CD4-positive, CD25-positive, alpha-beta regulatory T cell (primary cell): ENCODE data around the gene CCNL2. TPM values are rescaled to one million over a fixed set of nuclear protein-coding genes. Genes with fewer than 3 reads are reported as not detected.
"Not testable (repeated sequence)": the region's sequence is repeated elsewhere in the genome, so short reads cannot be mapped to it uniquely, and the experiment has no call there.

Experiments used
- ATAC-seq, 2 donors: fragments of 150-1000 bp; cut with Tn5 transposase; one replicate each; pipeline ENCODE4 v1.10.0; 2021; ENCODE audit warnings: low read depth in 2 of 2, moderate number of reproducible peaks in 2 of 2, moderate library complexity in 1 of 2
- DNase-seq, 3 donors: peaks; one replicate each; pipeline versions ENCODE4 v3.0.0 to v3.0.0-alpha.2; 2012 to 2022; ENCODE audit warnings: mixed read lengths in 1 of 3
- H3K27ac ChIP-seq: one replicate; pipeline ENCODE4 v1.7.0; 2013; ENCODE audit warnings: mild to moderate bottlenecking, low read length; ENCODE audit not compliant: insufficient read depth, poor library complexity, severe bottlenecking
- H3K27me3 ChIP-seq: one replicate; pipeline ENCODE4 v1.7.0; 2013; ENCODE audit warnings: low read length; ENCODE audit not compliant: control insufficient read depth, insufficient read depth
- H3K36me3 ChIP-seq: one replicate; pipeline ENCODE4 v1.7.0; 2013; ENCODE audit warnings: mild to moderate bottlenecking, low read length, moderate library complexity; ENCODE audit not compliant: control insufficient read depth, insufficient read depth
- H3K4me1 ChIP-seq: 2 replicates; pipeline ENCODE4 v1.7.0; 2013; ENCODE audit warnings: mild to moderate bottlenecking, low read length; ENCODE audit not compliant: insufficient read depth, control insufficient read depth, poor library complexity, severe bottlenecking
- H3K4me3 ChIP-seq: one replicate; pipeline ENCODE4 v1.7.0; 2013; ENCODE audit warnings: low read depth, mild to moderate bottlenecking, low read length, moderate library complexity
- H3K9me3 ChIP-seq, 2 experiments: 1 replicate in 1 of 2; 2 replicates in 1 of 2; pipeline ENCODE4 v1.7.0; 2013; ENCODE audit warnings: low read length in 2 of 2, mild to moderate bottlenecking in 1 of 2, moderate library complexity in 1 of 2; ENCODE audit not compliant: control insufficient read depth in 2 of 2
- H3K27ac Mint-ChIP-seq, 3 donors: one replicate each; pipeline ENCODE4 v1.8.0; 2020 to 2022; ENCODE audit warnings: mild to moderate bottlenecking in 3 of 3, mixed read lengths in 3 of 3, moderate library complexity in 2 of 3
- H3K27me3 Mint-ChIP-seq: one replicate; pipeline ENCODE4 v1.8.0; 2022; ENCODE audit warnings: mild to moderate bottlenecking, mixed read lengths
- H3K36me3 Mint-ChIP-seq: one replicate; pipeline ENCODE4 v1.8.0; 2020; ENCODE audit warnings: mixed read lengths
- H3K4me1 Mint-ChIP-seq, 4 donors: one replicate each; pipeline ENCODE4 v1.8.0; 2020 to 2022; ENCODE audit warnings: mixed read lengths in 4 of 4, mild to moderate bottlenecking in 1 of 4
- H3K4me3 Mint-ChIP-seq, 4 donors: one replicate each; pipeline ENCODE4 v1.8.0; 2020 to 2022; ENCODE audit warnings: mild to moderate bottlenecking in 4 of 4, mixed read lengths in 4 of 4, moderate library complexity in 3 of 4
- H3K9me3 Mint-ChIP-seq, 7 donors: one replicate each; pipeline ENCODE4 v1.8.0; 2020 to 2022; ENCODE audit warnings: mixed read lengths in 7 of 7, mild to moderate bottlenecking in 3 of 7, moderate library complexity in 2 of 7
- polyA plus RNA-seq, 4 donors: library from polyadenylated mRNA; unstranded; fragments of 300-500 nt; fragmentation: Illumina TruSeq; gene quantifications; one replicate each; pipeline ENCODE4 v1.2.3, GENCODE V29; 2021
- total RNA-seq: library from RNA; stranded (reverse); gene quantifications from one replicate; pipeline ENCODE4 v1.2.3, GENCODE V29; 2022

CCNL2 gene
- total and polyA plus RNA-seq, 5 donors from 2014 or later, result 17.6 to 287 (median 21.6) TPM

DNA sequence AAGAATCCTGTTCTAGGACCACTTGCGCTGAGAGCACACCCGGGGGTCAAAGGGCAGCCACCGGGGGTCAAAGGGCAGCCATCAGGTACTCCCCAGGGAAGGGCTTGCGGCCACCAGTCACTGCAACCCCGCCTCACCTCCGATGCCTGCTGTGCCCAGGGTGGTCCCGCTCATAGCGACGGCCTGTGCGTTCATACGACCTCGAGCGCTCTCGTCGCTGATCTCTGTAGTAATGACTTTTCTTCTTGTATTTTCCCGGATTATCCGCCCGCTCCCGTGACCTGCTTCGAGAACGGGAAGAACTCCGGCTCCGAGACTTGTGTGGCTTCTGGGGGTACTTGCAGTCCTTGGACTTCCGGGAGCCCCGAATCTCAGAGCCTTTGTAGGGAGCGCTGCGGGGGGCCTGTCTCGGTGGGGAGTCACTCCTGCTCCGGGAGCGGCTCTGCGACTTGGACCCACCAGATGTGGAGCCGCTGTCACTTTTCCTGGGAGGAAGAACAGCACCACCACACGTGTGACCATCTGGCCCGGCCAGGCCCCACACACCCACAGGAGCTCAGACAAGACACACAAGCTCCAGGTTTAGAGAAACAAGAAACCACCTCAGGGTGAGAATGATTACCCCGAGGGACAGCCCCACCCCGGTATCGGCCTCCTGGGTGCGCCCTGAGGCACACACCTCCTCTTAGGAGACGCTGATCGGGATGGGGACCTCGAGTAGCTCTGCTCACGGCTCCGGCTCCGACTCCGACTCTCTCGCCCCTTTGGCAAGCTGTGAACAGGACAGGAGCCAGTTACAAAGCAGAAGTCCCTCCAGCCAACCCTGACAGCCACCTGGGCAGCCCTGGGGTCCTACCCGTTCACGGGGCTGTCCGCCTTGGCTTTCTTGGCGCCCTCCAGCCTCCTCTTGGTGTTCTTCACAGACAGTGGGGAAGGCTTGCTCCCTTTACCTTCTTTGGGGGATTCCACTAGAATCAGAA, 11.7 kb downstream of the CCNL2 start:
- peaks cover 38% of the 10 kb centered on the region for H3K36me3 Mint-ChIP-seq
- H3K4me3 ChIP-seq, result no peak overlapping the region

DNA sequence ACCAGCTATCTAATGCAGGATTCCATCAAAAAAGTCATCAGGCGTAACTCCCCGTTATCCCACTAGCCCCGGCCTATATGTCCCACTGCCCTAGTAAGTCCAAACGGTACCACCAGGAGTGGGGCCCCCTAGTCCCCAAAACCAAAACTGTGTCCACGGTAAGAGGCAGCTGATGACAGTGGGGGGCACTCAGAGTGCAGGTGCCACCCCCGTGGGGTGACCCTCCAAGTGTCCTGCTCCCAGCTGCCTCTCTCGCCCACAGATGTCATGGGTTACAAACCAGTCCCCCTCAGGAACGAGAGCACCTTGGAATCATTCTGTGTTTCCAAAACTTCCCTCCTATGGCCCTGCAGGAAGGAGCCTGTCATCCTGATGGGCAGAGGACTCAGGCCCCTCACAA, 13.2 kb downstream of the CCNL2 start:
- DNase-seq (no peak), ATAC-seq (no peak)
- H3K4me1 Mint-ChIP-seq, result no peaks in the 10 kb centered on the region
- Histone ChIP-seq H3K9me3 (no peaks in the 10 kb centered on the region), H3K36me3 (peaks cover 47% of the 10 kb centered on the region), H3K27ac (no peak overlapping the region), H3K27me3 (no peaks in the 10 kb centered on the region), H3K4me3 (no peak overlapping the region), H3K4me1 (no peaks in the 10 kb centered on the region)
- no peak overlapping the region for H3K27ac Mint-ChIP-seq
- no peaks in the 10 kb centered on the region for H3K27me3 Mint-ChIP-seq
- H3K4me3 Mint-ChIP-seq, result no peak overlapping the region
- H3K9me3 Mint-ChIP-seq, result no peaks in the 10 kb centered on the region
- peaks cover 29% of the 10 kb centered on the region for H3K36me3 Mint-ChIP-seq

More for the DNA sequence above, 11.7 kb downstream of the CCNL2 start:
- DNase-seq (no peak), ATAC-seq (no peak)
- Mint-ChIP-seq H3K4me1 (peaks cover 0 to 6% (median 3%) of the 10 kb centered on the region in 4 donors), H3K9me3 (no peaks in the 10 kb centered on the region), H3K27me3 (no peaks in the 10 kb centered on the region), H3K4me3 (no peak overlapping the region), H3K27ac (no peak overlapping the region)
- H3K36me3 ChIP-seq, result peaks cover 62% of the 10 kb centered on the region
- no peaks in the 10 kb centered on the region for H3K4me1 ChIP-seq
- no peaks in the 10 kb centered on the region for H3K9me3 ChIP-seq
- H3K27me3 ChIP-seq, result no peaks in the 10 kb centered on the region
- no peak overlapping the region for H3K27ac ChIP-seq

DNA sequence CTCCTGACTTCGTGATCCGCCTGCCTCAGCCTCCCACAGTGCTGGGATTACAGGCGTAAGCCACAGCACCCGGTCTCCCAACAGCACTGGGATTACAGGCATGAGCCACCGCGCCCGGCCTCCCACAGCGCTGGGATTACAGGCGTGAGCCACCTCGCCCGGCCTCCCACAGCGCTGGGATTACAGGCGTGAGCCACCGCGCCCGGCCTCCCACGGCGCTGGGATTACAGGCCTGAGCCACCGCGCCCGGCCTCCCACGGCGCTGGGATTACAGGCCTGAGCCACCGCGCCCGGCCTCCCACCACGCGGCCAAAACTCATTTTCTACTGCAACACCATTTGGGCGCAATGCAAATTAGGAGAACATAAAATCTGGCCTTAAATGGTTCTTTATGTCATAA, 13.8 kb downstream of the CCNL2 start:
- H3K36me3 Mint-ChIP-seq, result peaks cover 23% of the 10 kb centered on the region
- H3K9me3 Mint-ChIP-seq, H3K4me3 ChIP-seq, H3K27ac Mint-ChIP-seq, H3K4me1 Mint-ChIP-seq, H3K27ac ChIP-seq, ATAC-seq, DNase-seq, H3K9me3 ChIP-seq, H3K4me3 Mint-ChIP-seq, H3K4me1 ChIP-seq, H3K27me3 Mint-ChIP-seq, H3K27me3 ChIP-seq: not testable (repeated sequence)
- peaks cover 41% of the 10 kb centered on the region for H3K36me3 ChIP-seq

DNA sequence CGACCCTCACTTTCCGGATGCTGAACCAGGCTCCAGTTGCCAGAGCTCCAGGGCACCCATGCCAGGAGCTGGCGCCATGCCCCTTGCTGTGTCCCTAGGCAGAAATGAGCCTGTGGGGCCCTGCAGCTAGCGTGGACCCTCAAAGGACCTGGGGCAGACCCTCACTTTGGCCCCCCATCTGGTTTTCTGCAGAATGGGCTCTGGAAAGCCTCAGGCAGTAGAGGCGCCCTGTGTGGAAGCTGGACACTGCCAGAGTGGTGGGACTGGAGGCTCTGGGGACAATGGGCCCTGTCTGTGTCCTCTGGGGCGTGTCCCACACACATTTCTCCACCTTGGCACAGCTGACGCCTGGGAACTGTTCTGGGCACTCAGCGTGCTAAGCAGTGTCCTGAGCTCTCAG, 17.8 kb downstream of the CCNL2 start:
- Mint-ChIP-seq H3K27ac (no peak overlapping the region), H3K4me1 (no peaks in the 10 kb centered on the region), H3K9me3 (no peaks in the 10 kb centered on the region), H3K36me3 (peaks cover under 1% of the 10 kb centered on the region), H3K4me3 (no peak overlapping the region), H3K27me3 (no peaks in the 10 kb centered on the region)
- Histone ChIP-seq H3K27ac (no peak overlapping the region), H3K27me3 (no peaks in the 10 kb centered on the region), H3K36me3 (peaks cover 6% of the 10 kb centered on the region), H3K4me3 (no peak overlapping the region), H3K9me3 (no peaks in the 10 kb centered on the region), H3K4me1 (no peaks in the 10 kb centered on the region)
- no peak for ATAC-seq
- no peak for DNase-seq

DNA sequence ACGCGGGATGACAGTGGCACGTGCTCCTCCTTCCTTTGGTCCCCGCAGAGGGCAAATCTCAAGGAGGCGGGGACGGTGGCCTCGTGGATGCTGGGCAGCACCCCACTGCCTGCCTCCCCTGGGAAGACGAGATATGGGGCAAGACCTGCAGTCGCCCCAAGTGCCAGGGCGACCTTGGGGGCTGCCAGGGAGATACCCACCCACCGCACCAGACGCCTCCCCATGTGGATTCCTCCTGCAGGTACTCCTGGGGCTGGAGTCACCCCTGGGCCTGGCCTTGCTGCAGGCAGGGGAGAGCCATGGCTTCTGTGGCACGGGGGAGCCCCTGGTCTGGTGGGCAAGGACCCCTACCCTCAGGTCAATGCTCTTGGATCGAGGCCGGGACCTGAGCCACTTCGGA, 18.3 kb downstream of the CCNL2 start:
- Mint-ChIP-seq H3K9me3 (no peaks in the 10 kb centered on the region), H3K4me3 (no peak overlapping the region), H3K27ac (no peak overlapping the region), H3K36me3 (no peaks in the 10 kb centered on the region), H3K27me3 (no peaks in the 10 kb centered on the region), H3K4me1 (no peaks in the 10 kb centered on the region)
- Histone ChIP-seq H3K27me3 (no peaks in the 10 kb centered on the region), H3K4me1 (peaks cover 2% of the 10 kb centered on the region), H3K4me3 (no peak overlapping the region), H3K9me3 (no peaks in the 10 kb centered on the region), H3K36me3 (peaks cover 2% of the 10 kb centered on the region), H3K27ac (no peak overlapping the region)
- ATAC-seq (no peak), DNase-seq (no peak)

DNA sequence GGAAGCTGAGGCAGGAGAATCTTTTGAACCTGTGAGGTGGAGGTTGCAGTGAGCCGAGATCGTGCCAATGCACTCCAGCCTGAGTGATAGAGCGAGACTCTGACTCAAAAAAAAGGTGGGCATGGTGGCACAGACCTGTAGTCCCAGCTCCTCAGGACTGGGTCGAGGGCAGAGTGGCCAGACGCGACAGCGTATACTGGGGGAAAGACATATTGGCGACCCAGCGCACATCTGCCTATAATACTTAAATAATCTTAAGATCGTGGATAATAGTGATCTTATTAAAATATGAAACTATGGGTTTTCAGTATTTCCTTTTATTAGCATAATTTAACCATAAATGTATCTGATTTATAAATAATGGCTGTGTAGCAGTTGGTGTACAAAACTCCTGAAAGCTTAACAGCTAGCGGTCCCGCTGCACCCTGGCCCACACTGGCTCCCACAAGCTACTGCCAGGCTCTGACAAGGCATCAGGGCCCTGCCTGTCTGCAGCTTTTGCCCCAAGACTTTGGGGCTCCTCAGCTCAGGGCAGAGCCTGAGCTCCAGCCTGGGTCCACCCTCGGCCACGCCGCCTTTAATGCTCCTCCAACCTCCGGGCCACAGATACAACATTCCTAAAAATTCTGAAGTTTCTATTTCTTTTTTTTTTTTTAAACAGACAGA, 21.5 kb downstream of the CCNL2 start:
- Mint-ChIP-seq H3K4me3 (peak overlapping the region in 1 of 4 donors; percentile 63), H3K4me1 (peaks cover 0 to 20% (median 6%) of the 10 kb centered on the region in 4 donors), H3K36me3 (no peaks in the 10 kb centered on the region), H3K27ac (no peak overlapping the region), H3K27me3 (no peaks in the 10 kb centered on the region), H3K9me3 (no peaks in the 10 kb centered on the region)
- ATAC-seq (no peak), DNase-seq (no peak)
- Histone ChIP-seq H3K4me3 (no peak overlapping the region), H3K27ac (no peak overlapping the region), H3K36me3 (no peaks in the 10 kb centered on the region), H3K9me3 (no peaks in the 10 kb centered on the region), H3K4me1 (peaks cover 19% of the 10 kb centered on the region), H3K27me3 (no peaks in the 10 kb centered on the region)

DNA sequence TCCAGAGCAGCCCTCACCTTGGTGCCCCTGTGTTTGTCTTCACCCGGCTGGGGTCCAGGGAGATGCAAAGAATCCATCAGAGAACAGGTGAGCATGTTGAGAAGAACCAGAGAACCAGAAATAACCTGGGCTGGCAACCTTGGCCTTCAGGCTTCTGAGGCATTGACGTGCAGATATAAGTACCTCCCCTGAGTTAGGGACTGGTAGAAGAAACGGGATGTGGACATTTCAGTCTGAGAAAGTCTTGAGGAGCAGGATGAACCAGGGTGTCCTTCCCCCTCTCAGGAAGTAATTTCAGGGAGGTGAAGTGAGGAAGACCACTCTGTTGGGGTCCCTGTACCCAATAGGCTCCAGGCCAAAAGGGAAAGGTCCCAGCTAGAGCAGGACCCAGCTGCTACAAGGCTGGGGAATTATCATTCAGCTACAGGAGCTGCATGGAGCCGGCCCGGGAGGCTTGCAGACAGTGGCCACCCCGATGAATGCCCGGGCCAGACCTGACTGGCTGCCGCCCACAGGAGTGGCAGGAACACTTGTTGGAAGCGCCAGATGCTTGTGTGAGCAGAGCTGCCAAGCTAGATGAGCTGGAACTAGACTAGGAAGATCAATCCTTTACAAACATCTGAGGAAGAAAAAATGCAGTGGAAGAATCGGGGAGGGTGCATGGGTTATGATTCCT, 22.4 kb downstream of the CCNL2 start:
- no peak for ATAC-seq
- Mint-ChIP-seq H3K4me1 (peaks cover 0 to 24% (median 6%) of the 10 kb centered on the region in 4 donors), H3K4me3 (peak overlapping the region in 3 of 4 donors; percentile 29 to 88 (median 69)), H3K27ac (peak overlapping the region in 2 of 3 donors; percentile 82 to 96), H3K9me3 (no peaks in the 10 kb centered on the region), H3K27me3 (no peaks in the 10 kb centered on the region), H3K36me3 (no peaks in the 10 kb centered on the region)
- H3K4me1 ChIP-seq, result peaks cover 28% of the 10 kb centered on the region
- H3K27ac ChIP-seq, result no peak overlapping the region
- no peak for DNase-seq
- H3K4me3 ChIP-seq, result no peak overlapping the region
- no peaks in the 10 kb centered on the region for H3K27me3 ChIP-seq
- no peaks in the 10 kb centered on the region for H3K9me3 ChIP-seq
- H3K36me3 ChIP-seq, result no peaks in the 10 kb centered on the region
